Midbrain (tissue), 1 donor: Measurements from ENCODE around the gene GPHN.

ENCODE experiments used
- DNase-seq: peaks from one replicate; lab custom pipeline; 2025; lab: John Stamatoyannopoulos, UW

Gene GPHN

DNA sequence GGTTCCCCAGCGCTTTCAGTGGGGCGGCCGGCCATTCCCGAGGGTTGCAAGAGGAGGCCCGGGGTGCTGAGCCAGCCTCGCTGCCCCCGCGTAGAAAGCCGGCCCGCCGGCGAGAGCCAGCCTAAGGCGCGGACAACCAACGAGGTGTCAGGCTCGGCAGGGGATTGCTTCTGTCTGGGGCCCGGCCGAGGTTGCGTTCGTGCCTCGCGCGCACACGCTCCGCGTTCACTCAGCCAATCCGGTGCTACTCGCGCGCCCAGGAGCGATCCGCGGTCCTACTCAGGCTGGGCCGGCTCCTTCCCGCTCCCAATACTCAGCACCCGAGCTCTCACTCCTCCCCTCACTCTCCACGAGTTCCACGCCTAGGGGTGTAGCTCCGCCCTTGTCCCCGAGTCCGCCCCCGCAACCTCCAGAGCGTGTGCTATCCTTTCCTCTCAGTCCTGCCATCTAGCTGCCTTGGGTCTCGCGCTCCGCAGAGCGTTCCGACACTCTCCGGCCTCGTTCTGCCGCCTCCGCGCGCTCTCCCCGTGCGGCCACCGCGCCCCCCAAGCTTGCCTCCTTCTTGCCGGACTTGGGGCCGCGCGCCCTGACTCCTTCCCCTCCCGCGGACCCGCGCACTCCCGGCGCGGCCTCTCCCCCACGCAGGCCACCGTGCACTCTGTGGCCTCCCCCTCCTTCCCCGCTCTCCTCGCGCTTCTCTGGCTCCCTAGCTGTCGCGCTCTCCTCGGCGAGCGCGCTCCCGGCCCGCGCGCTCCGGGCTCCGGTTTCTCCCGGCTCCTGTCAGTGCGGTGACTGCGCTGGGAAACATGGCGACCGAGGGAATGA, at the start of gene GPHN:
TSS of gene GPHN (plus strand) at position 426 of the 825 bp plus-strand sequence.
- DNase-seq = peak; percentile 96

- DNase-seq = no peak
Measured at GRCh38 chr14:66459603-66460002, 48.3 kb upstream of the GPHN start.

- no peak for DNase-seq
Measured at GRCh38 chr14:66464261-66464660, 43.7 kb upstream of the GPHN start.

DNA sequence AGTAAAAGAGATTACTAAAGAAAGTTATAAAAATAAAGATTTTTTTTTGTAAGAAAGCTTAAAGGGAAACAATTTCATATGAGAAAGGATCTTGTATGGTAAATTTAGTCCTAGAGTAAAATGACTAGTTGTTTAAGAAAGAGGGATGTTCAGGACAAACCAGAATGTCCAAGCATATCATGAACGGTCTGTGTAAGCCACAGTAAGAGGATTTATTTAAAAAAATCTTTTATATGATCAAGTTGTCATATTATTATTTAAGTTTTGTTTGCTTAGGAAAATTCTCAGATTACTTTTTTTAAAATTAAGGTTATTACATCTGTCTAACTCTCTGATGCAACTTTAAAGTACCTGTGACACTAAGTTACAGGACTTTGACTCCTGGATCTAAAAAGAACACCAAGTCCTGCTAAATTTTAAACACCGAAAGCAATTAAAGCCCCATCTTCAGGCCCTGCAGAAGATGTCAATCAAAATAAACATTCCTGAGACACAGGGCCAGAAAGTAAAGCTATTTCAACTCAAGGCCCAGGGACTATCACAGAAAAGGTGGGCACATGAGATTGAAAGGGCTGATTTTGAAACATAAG, 39.1 kb upstream of the GPHN start:
- no peak for DNase-seq

- no peak for DNase-seq
Measured at GRCh38 chr14:66471584-66471983, 36.4 kb upstream of the GPHN start.

DNA sequence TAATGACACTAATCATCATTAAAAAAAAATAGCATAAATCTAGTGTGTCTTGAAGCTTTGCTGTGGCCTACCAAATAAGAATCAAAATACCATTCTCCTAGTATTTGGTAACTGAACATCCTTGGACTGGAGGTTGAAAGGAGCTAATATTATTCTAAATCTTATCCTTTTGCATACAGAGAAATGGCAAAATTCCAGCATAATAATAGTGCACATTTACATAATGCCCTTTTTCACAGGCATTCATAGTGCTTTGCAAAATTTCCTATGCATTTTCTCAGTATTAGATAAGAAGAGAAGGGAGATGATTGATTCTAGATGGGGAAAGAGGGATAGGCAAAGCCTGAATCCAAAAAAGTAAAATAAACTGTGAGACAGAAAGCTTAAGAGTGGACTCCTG, 35.7 kb upstream of the GPHN start:
- DNase-seq = peak; percentile 6

DNA sequence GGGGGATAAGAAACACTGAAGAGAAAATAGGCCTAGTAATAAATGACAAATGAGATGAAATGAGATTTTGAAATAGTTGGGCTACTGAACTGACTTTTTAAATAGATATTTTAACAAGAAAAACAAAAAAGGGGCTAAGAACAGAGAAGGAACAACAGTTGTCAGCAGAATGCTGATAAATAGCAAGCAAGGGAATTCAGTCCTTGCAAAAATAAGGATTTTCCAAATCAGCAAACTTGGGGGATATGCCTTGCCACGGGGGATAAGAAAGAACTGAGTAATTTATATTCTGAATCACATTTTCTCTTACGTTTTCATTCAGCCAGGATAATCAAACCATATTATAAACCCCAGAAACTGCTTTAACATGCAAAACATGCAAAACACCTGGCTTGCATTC, 34.7 kb upstream of the GPHN start:
- DNase-seq = no peak

DNA sequence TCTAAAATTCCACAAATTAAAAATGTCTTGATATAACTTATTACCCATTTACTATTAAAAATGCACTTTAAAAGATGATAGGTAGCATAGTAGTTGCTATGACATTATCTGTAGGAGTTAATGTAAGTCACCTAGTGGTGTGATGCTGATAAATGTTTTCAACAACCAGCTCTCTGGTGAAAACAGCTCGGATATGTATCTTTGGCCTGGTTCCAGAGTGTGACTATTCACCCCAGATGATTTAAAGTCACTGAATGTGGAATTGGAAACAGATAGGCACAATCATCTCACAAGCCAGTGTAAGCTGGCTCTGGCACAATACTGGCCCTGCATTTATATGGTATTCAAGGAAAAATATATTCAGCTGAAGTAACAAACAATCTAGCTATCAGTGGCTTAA, 31.0 kb upstream of the GPHN start:
- no peak for DNase-seq

GRCh38 chr14:66477567-66477966, 30.4 kb upstream of the GPHN start:
- DNase-seq = no peak

GRCh38 chr14:66482873-66483272, 25.1 kb upstream of the GPHN start:
- DNase-seq = no peak

- no peak for DNase-seq
Measured at GRCh38 chr14:66483322-66483721, 24.6 kb upstream of the GPHN start.

DNA sequence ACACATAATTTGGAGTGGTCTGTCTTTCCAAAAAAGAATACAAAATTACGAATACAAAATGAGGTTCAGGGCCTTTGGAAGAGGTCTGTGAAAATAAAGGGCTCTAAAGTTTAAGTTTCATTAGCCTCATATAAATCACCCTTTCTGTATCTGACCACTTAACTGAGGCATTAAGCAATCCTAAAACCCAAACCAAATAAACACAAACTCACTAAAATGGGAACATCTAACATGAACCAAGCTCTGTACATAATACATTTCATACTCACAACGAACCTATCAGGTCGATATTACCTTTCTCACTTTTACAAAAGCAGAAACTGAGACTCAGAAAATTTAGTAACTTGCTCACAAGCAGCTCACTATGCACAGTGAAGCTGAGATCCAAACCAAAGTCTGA, 22.9 kb upstream of the GPHN start:
- no peak for DNase-seq

- DNase-seq = no peak
Measured at GRCh38 chr14:66485910-66486421, 22.0 kb upstream of the GPHN start, which contains the start of gene CCDC196. Gene CCDC196 (plus strand): TSS chr14:66486371. CDS start chr14:66486503, 132 bp downstream.

DNA sequence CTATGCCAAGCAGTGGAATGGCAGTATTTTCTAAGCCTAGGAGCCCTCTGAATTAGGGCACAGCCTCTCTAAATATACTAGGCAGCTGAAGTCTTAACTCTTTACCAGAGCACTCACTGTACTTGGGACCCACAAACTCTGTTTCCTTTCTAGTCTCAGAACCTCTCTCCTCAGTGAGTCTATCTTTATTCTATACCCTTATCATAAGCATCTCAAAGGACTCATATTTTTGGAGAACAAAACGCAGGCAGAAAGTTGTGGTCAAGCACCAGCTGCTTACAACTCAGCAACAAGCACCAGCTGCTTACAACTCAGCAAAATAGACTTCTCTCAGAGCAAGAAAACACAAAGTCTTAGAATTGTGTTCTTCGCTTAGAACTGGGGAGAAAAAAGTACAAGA, 20.8 kb upstream of the GPHN start:
- no peak for DNase-seq

DNA sequence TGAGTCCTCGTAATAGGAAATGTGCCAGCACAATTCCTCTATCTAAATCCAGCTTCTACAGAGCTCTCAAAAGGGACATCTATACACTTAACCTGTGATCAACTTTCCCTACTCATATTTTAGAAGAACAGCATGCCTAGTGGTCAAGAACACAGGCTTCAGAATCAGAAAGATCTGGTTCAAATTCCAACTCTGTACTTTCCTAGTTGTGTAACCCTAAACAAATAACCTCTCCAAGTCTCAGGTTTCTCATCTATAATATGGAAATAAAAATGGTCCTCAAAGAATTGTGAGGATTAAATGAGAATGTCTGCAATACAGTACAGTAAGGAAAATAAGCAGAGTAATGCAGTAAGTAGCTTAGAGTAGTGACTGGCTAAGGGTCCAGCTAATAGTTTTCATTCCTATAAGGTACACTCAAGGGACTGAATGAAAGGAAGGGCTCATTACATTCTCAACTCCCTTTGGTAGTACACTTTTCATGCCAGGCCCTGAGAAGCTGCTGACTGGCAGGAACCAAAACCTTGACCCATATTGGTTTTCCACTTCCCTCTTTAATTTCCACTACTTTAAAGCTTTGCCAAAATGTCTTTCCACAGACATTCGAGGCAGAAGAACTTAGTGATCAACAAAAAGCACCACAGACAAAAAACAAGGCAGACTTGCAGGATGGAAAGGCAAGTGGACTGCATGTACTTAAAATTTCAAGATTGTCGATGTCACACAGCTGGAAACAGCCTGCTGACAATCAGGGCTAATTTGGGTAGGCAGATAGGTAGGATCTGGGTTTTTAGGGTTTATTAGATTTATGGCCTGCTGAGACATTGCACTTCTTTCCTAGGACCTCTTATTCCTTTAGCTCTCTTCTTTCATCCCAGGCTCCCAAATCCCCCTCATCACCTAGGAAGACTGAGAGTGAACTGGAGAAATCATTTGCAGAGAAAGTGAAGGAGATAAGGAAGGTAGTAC, 17.5 kb upstream of the GPHN start:
- DNase-seq = no peak

DNA sequence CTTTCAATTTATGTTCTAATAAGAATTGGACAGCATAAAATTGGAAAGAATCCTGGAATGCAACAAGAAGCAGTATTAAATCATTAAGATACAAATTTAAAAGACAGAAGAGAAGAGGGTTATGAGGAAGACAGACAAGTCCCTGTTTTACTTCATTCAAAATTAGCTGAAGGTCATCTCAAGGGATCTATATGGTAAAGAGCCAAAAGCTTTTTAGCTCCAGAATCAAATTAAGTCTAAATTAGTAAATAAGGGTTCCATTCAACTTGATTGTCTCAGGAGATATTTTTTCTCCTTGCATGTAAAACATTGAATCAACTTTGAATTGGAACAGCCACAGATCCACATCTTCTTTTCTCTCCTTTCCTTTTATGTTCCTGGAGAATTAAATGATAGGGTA, 14.2 kb upstream of the GPHN start:
- DNase-seq = no peak

- peak; percentile 83 for DNase-seq
Measured at GRCh38 chr14:66495218-66496098, 12.5 kb upstream of the GPHN start.

GRCh38 chr14:66496188-66496807, 11.6 kb upstream of the GPHN start:
- no peak for DNase-seq

- DNase-seq = no peak
Measured at GRCh38 chr14:66496911-66497310, 11.0 kb upstream of the GPHN start.

GRCh38 chr14:66498311-66498710, 9.6 kb upstream of the GPHN start:
- DNase-seq = no peak

GRCh38 chr14:66501592-66501991, 6.4 kb upstream of the GPHN start:
- no peak for DNase-seq
